HepG2 (cell line): ENCODE measurements around the gene POMT2. TPM values are rescaled to one million over a fixed set of nuclear protein-coding genes. Genes with fewer than 3 reads are reported as not detected.

Source experiments
- ATAC-seq: fragments of 200-7000 bp; cut with Tn5 transposase; 3 replicates; pipeline ENCODE4 v1.9.1; 2020; ENCODE audit warnings: mild to moderate bottlenecking, moderate library complexity
- BruUV-seq: library from RNA; stranded (reverse); fragments of 400-500 nt; replicated peaks from 2 replicates; lab custom pipeline; 2021; lab: Mats Ljungman, UMichigan
- CTCF ChIA-PET: fragments of 300-600 bp; formaldehyde crosslinking; extraction: SDS; loops from one replicate; lab custom pipeline; 2021; ENCODE audit warnings: low total read pairs, inconsistent platforms, low intra/inter-chr PET ratio; lab: Yijun Ruan, JAX
- POLR2A ChIA-PET: fragments of 350-600 bp; sonication (Branson Sonifier 250); formaldehyde crosslinking; loops from one replicate; lab custom pipeline; 2020; ENCODE audit warnings: antibody characterized with exemption, inconsistent platforms; lab: Yijun Ruan, JAX
- DNase-seq: peaks from one replicate; pipeline ENCODE4 v3.0.0-alpha.2; 2015; ENCODE audit warnings: low spot score
- FAIRE-seq: peaks from 3 replicates; lab custom pipeline; 2011; peaks lifted over from hg19 to GRCh38; lab: Jason Lieb, UNC
- H2AFZ ChIP-seq: one replicate; pipeline ENCODE4 v1.6.1; 2011; ENCODE audit warnings: low read length, inconsistent platforms
- H3K27ac ChIP-seq: fragments of 300-600 bp; 3 replicates; pipeline ENCODE4 v1.8.0; 2011; ENCODE audit warnings: mixed run types, mild to moderate bottlenecking, mixed read lengths, low read length, inconsistent platforms; ENCODE audit not compliant: insufficient read depth; ENCODE audit errors: extremely low read length
- H3K27me3 ChIP-seq, 2 experiments: fragments of 200-600 bp in 1 of 2; 2 replicates in 1 of 2; 3 replicates in 1 of 2; pipeline versions ENCODE4 v1.6.0 to v1.8.0; 2011; ENCODE audit warnings: low read length in 2 of 2, mild to moderate bottlenecking in 2 of 2, moderate library complexity in 2 of 2, inconsistent platforms in 1 of 2; ENCODE audit not compliant: insufficient read depth in 2 of 2, control insufficient read depth in 1 of 2
- H3K36me3 ChIP-seq, 2 experiments: fragments of 200-600 bp in 1 of 2; replicated peaks in 1 of 2; 2 replicates in 1 of 2; 3 replicates in 1 of 2; pipeline versions ENCODE4 v1.5.1 to v1.8.0; 2011; ENCODE audit warnings: low read length in 2 of 2, inconsistent platforms in 1 of 2; ENCODE audit not compliant: insufficient read depth in 2 of 2, control insufficient read depth in 1 of 2
- H3K4me1 ChIP-seq: 2 replicates; pipeline ENCODE4 v1.5.1; 2012; ENCODE audit warnings: low read length, inconsistent platforms; ENCODE audit not compliant: insufficient read depth
- H3K4me2 ChIP-seq: 2 replicates; pipeline ENCODE4 v1.6.0; 2011; ENCODE audit warnings: low read depth, low read length, inconsistent platforms
- H3K4me3 ChIP-seq, 3 experiments: fragments of 200-600 bp in 1 of 3; sonication (generic), shearing (Covaris generic) in 1 of 3; replicated peaks in 1 of 3; 2 replicates each; pipeline ENCODE4 v1.5.1; 2011 to 2016; ENCODE audit warnings: low read length in 3 of 3, inconsistent platforms in 2 of 3, low read depth in 2 of 3, mild to moderate bottlenecking in 2 of 3, control low read depth in 1 of 3, mixed read lengths in 1 of 3; ENCODE audit not compliant: insufficient read depth in 1 of 3
- H3K79me2 ChIP-seq: one replicate; pipeline ENCODE4 v1.6.1; 2011; ENCODE audit warnings: low read length, inconsistent platforms; ENCODE audit not compliant: insufficient read depth
- H3K9ac ChIP-seq: 2 replicates; pipeline ENCODE4 v1.6.0; 2011; ENCODE audit warnings: mild to moderate bottlenecking, low read depth, low read length, inconsistent platforms; ENCODE audit not compliant: insufficient read depth
- H3K9me3 ChIP-seq: 2 replicates; pipeline ENCODE4 v1.5.1; 2012; ENCODE audit warnings: mild to moderate bottlenecking, low read length
- H4K20me1 ChIP-seq: 2 replicates; pipeline ENCODE4 v1.6.0; 2011; ENCODE audit warnings: inconsistent platforms, mild to moderate bottlenecking, low read length, moderate library complexity; ENCODE audit not compliant: insufficient read depth
- ATF7 ChIP-seq, 2 experiments: fragments of 450-650 bp in 1 of 2; sonication (generic) in 1 of 2; formaldehyde crosslinking in 1 of 2; IDR thresholded peaks; 2 replicates each; pipeline versions ENCODE4 v1.4.0 to v1.6.1; 2016 to 2020; ENCODE audit warnings: antibody characterized with exemption in 1 of 2, mild to moderate bottlenecking in 1 of 2, missing genetic modification reagents in 1 of 2
- GATAD1 ChIP-seq: IDR thresholded peaks from 2 replicates; pipeline ENCODE4 v1.6.1; 2016; ENCODE audit warnings: missing genetic modification reagents, missing compliant biosample characterization
- HINFP ChIP-seq: sonication (generic); formaldehyde crosslinking; IDR thresholded peaks from 2 replicates; pipeline ENCODE4 v1.4.0; 2020; ENCODE audit warnings: low read depth, mild to moderate bottlenecking, missing genetic modification reagents
- KLF15 ChIP-seq: sonication (generic); formaldehyde crosslinking; IDR thresholded peaks from 2 replicates; pipeline ENCODE4 v1.8.1; 2023; ENCODE audit warnings: borderline replicate concordance, mild to moderate bottlenecking, inconsistent platforms, missing genetic modification reagents, mixed read lengths
- MBD4 ChIP-seq: IDR thresholded peaks from 2 replicates; pipeline ENCODE4 v1.6.1; 2012; ENCODE audit warnings: low read length, inconsistent platforms, borderline replicate concordance
- TARDBP ChIP-seq: sonication (generic); formaldehyde crosslinking; IDR thresholded peaks from 2 replicates; pipeline ENCODE4 v1.8.0; 2022; ENCODE audit warnings: mild to moderate bottlenecking, missing genetic modification reagents
- TFDP1 ChIP-seq: IDR thresholded peaks from 2 replicates; pipeline ENCODE4 v1.6.1; 2016; ENCODE audit warnings: missing compliant biosample characterization, missing genetic modification reagents, borderline replicate concordance
- THAP11 ChIP-seq: IDR thresholded peaks from 2 replicates; pipeline ENCODE4 v1.6.1; 2016; ENCODE audit warnings: missing biosample characterization, missing genetic modification reagents
- TP53 ChIP-seq: sonication (generic); formaldehyde crosslinking; conservative IDR thresholded peaks from 2 replicates; pipeline ENCODE4 v1.4.0; 2020; ENCODE audit warnings: missing genetic modification reagents
- ZNF142 ChIP-seq: sonication (generic); formaldehyde crosslinking; IDR thresholded peaks from 2 replicates; pipeline ENCODE4 v1.4.0; 2020; ENCODE audit warnings: missing genetic modification reagents
- ZNF276 ChIP-seq: sonication (generic); formaldehyde crosslinking; IDR thresholded peaks from 2 replicates; pipeline ENCODE4 v1.4.0; 2020; ENCODE audit warnings: mild to moderate bottlenecking, low read depth, missing genetic modification reagents
- ZNF737 ChIP-seq: sonication (generic); formaldehyde crosslinking; IDR thresholded peaks from 2 replicates; pipeline ENCODE4 v1.5.0; 2020; ENCODE audit warnings: missing genetic modification reagents, mild to moderate bottlenecking, borderline replicate concordance
- ZNF740 ChIP-seq: sonication (generic); formaldehyde crosslinking; IDR thresholded peaks from 2 replicates; pipeline ENCODE4 v1.4.0; 2020; ENCODE audit warnings: missing genetic modification reagents
- WGBS: methylation state at CpG from one replicate; pipeline ENCODE4 v1.1.6; 2017; ENCODE audit warnings: low lambda C conversion rate; 5-methylcytosine and 5-hydroxymethylcytosine counted together
- in situ Hi-C: cut with HindIII; loops from 2 replicates; pipeline ENCODE4 v1.10.0; 2017; ENCODE audit warnings: low pct_unique_long_range_greater_than_20kb; ENCODE audit not compliant: extremely low pct_ligation_motif_present
- intact Hi-C: fragments of 100-400 bp; cut with micrococcal nuclease; formaldehyde crosslinking; loops from one replicate; pipeline ENCODE4 v1.10.0; 2022; ENCODE audit not compliant: unreplicated experiment
- polyA plus RNA-seq, 8 experiments: library from polyadenylated mRNA; depleted of rRNA in 3 of 8; stranded (reverse) in 7 of 8; unstranded in 1 of 8; fragments of >200 nt; fragmentation: Illumina TruSeq in 4 of 8; extraction: Trizol in 4 of 8; gene quantifications; 2 replicates each; pipeline versions ENCODE4 v1.2.1 to v1.2.3, GENCODE V29; 2011 to 2016; ENCODE audit warnings: low read depth in 4 of 8, missing spikeins in 1 of 8, mixed read lengths in 1 of 8; ENCODE audit not compliant: insufficient read depth in 1 of 8
- total RNA-seq, 5 experiments: library from RNA; depleted of rRNA; stranded (reverse); fragments of >200 nt; fragmentation: Illumina TruSeq; extraction: Trizol; gene quantifications; 2 replicates each; pipeline ENCODE4 v1.2.3, GENCODE V29; 2016; ENCODE audit warnings: low read depth in 1 of 5

The POMT2 gene
- total and polyA plus RNA-seq, 2 of the 13 experiments (the other 11 are each of a cell fraction or from before 2014, with no cell fraction given) = 15.3 to 15.9 TPM

- DNase-seq (no peak), FAIRE-seq (no peak), ATAC-seq (no peak)
- POLR2A ChIA-PET = interaction anchor here (1.1 to 3.5 kb wide), 3 partner anchors 9 to 47 kb away, joined by 3 to 12 read pairs (median 4); partner anchors contain the start of genes GSTZ1, POMT2, SAMD15 and TMED8
- Histone ChIP-seq H3K9ac (no peak overlapping the region), H3K27ac (no peak overlapping the region), H3K4me2 (no peak overlapping the region), H2AFZ (no peak overlapping the region), H4K20me1 (no peaks in the 10 kb centered on the region), H3K9me3 (no peaks in the 10 kb centered on the region), H3K36me3 (no peaks in the 10 kb centered on the region), H3K4me3 (no peak overlapping the region), H3K4me1 (peaks cover 12% of the 10 kb centered on the region), H3K27me3 (no peaks in the 10 kb centered on the region), H3K79me2 (no peaks in the 10 kb centered on the region)
- in situ Hi-C loops (no loop called here), intact Hi-C loops (no loop called here)
- BruUV-seq = no TSS peak
- CTCF ChIA-PET = no interaction called here
- 93% methylated on average over 4 of the region's 7 CpGs for WGBS
- TF ChIP-seq MBD4 = no peak
- TF ChIP-seq ZNF740 (CRISPR knock-in tag) = no peak
- no peak for TF ChIP-seq TP53 (CRISPR knock-in tag)
- no peak for TF ChIP-seq TFDP1
- no peak for TF ChIP-seq GATAD1
- no peak for TF ChIP-seq ZNF737 (CRISPR knock-in tag)
- no peak for TF ChIP-seq HINFP (CRISPR knock-in tag)
- TF ChIP-seq ZNF142 (CRISPR knock-in tag) = no peak
- TF ChIP-seq THAP11 (CRISPR knock-in tag) = no peak
- TF ChIP-seq KLF15 (CRISPR knock-in tag) = no peak
- no peak for TF ChIP-seq TARDBP (CRISPR knock-in tag)
- no peak for TF ChIP-seq ATF7 (IDR thresholded peaks at IDR 0.05)
- TF ChIP-seq ATF7 (CRISPR knock-in tag; IDR thresholded peaks at IDR 0.05) = no peak
- no peak for TF ChIP-seq ZNF276
Measured at GRCh38 chr14:77329872-77330271, 9.2 kb upstream of the POMT2 start.
